Keratinocyte (primary cell): ENCODE data around the gene L1CAM. TPM values are rescaled to one million over a fixed set of nuclear protein-coding genes. Genes with fewer than 3 reads are reported as not detected.

Source experiments
- DNase-seq: peaks from one replicate; pipeline ENCODE4 v3.0.0-alpha.2; 2011; ENCODE audit warnings: low read depth, missing footprints, low spot score
- FAIRE-seq: peaks from 2 replicates; lab custom pipeline; 2011; peaks lifted over from hg19 to GRCh38; lab: Jason Lieb, UNC
- H2AFZ ChIP-seq: 2 replicates; pipeline ENCODE4 v1.6.0; 2012; ENCODE audit warnings: low read length, control low read depth, inconsistent platforms; ENCODE audit not compliant: control insufficient read depth
- H3K27ac ChIP-seq: 2 replicates; pipeline ENCODE4 v1.5.1; 2011; ENCODE audit warnings: low read length; ENCODE audit not compliant: control insufficient read depth, insufficient read depth
- H3K27me3 ChIP-seq: 3 replicates; pipeline ENCODE4 v1.6.0; 2011; ENCODE audit warnings: low read length; ENCODE audit not compliant: control insufficient read depth, insufficient read depth; ENCODE audit errors: extremely low read depth
- H3K36me3 ChIP-seq, 2 experiments: 2 replicates in 1 of 2; 3 replicates in 1 of 2; pipeline ENCODE4 v1.5.1; 2011; ENCODE audit warnings: low read length in 2 of 2, mild to moderate bottlenecking in 1 of 2; ENCODE audit not compliant: control insufficient read depth in 2 of 2, insufficient read depth in 2 of 2; ENCODE audit errors: extremely low read depth in 1 of 2
- H3K4me1 ChIP-seq: 3 replicates; pipeline ENCODE4 v1.5.1; 2011; ENCODE audit warnings: low read length; ENCODE audit not compliant: control insufficient read depth, insufficient read depth; ENCODE audit errors: extremely low read depth
- H3K4me2 ChIP-seq: 3 replicates; pipeline ENCODE4 v1.6.0; 2011; ENCODE audit warnings: low read depth, low read length; ENCODE audit not compliant: control insufficient read depth, insufficient read depth; ENCODE audit errors: extremely low read depth
- H3K4me3 ChIP-seq, 3 experiments: fragments of 200-600 bp in 1 of 3; sonication (generic) in 1 of 3; 2 replicates in 2 of 3; 3 replicates in 1 of 3; pipeline ENCODE4 v1.5.1; 2011 to 2016; ENCODE audit warnings: low read length in 3 of 3, mild to moderate bottlenecking in 3 of 3, control low read depth in 2 of 3, inconsistent platforms in 1 of 3, low read depth in 1 of 3, mixed read lengths in 1 of 3, mixed run types in 1 of 3, moderate library complexity in 1 of 3; ENCODE audit not compliant: control insufficient read depth in 2 of 3, insufficient read depth in 2 of 3; ENCODE audit errors: extremely low read depth in 1 of 3
- H3K79me2 ChIP-seq: 2 replicates; pipeline ENCODE4 v1.6.0; 2012; ENCODE audit warnings: low read length; ENCODE audit not compliant: control insufficient read depth, insufficient read depth
- H3K9ac ChIP-seq: 3 replicates; pipeline ENCODE4 v1.6.0; 2011; ENCODE audit warnings: low read length; ENCODE audit not compliant: control insufficient read depth, insufficient read depth; ENCODE audit errors: extremely low read depth
- H3K9me1 ChIP-seq: 3 replicates; pipeline ENCODE4 v1.6.0; 2011; ENCODE audit warnings: low read length; ENCODE audit not compliant: control insufficient read depth, insufficient read depth; ENCODE audit errors: extremely low read depth
- H3K9me3 ChIP-seq: 2 replicates; pipeline ENCODE4 v1.5.1; 2012; ENCODE audit warnings: low read depth, low read length; ENCODE audit not compliant: control insufficient read depth
- H4K20me1 ChIP-seq: 3 replicates; pipeline ENCODE4 v1.6.0; 2011; ENCODE audit warnings: low read length; ENCODE audit not compliant: control insufficient read depth, insufficient read depth; ENCODE audit errors: extremely low read depth
- EZH2 ChIP-seq: IDR thresholded peaks from one replicate; pipeline ENCODE4 v1.6.1; 2012; ENCODE audit warnings: inconsistent platforms, mild to moderate bottlenecking, low read length, moderate library complexity
- dilution Hi-C: fragments of 300-500 bp; cut with MboI; formaldehyde crosslinking; loops from one replicate; pipeline ENCODE4 v1.7.0; 2020; ENCODE audit warnings: low sequenced_read_pairs; ENCODE audit not compliant: extremely low pct_ligation_motif_present
- polyA plus RNA-seq, 5 experiments: library from polyadenylated mRNA; depleted of rRNA in 3 of 5; stranded (reverse) in 3 of 5; stranded (forward) in 1 of 5; unstranded in 1 of 5; fragments of >200 nt; gene quantifications; 1 replicate in 1 of 5; 2 replicates in 3 of 5; 3 replicates in 1 of 5; pipeline versions ENCODE4 v1.2.1 to v1.2.3, GENCODE V29; 2011 to 2012; ENCODE audit warnings: missing spikeins in 2 of 5, low read depth in 1 of 5, low replicate concordance in 1 of 5
- TF ChIP-seq, protein P1 (sequence below), 3 experiments: IDR thresholded peaks in 1 of 3; conservative IDR thresholded peaks in 1 of 3; optimal IDR thresholded peaks in 1 of 3; 2 replicates in 2 of 3; 3 replicates in 1 of 3; pipeline versions ENCODE3 to v1.5.1; 2011; ENCODE audit warnings: low read length in 3 of 3, mild to moderate bottlenecking in 3 of 3, moderate library complexity in 2 of 3, control low read depth in 1 of 3, inconsistent platforms in 1 of 3; ENCODE audit not compliant: insufficient read depth in 2 of 3; ENCODE audit errors: extremely low read depth in 1 of 3

L1CAM gene
- polyA plus RNA-seq, 1 donor (not counting 4 experiments of a cell fraction or from before 2014, with no cell fraction given): 18.2 TPM

DNA sequence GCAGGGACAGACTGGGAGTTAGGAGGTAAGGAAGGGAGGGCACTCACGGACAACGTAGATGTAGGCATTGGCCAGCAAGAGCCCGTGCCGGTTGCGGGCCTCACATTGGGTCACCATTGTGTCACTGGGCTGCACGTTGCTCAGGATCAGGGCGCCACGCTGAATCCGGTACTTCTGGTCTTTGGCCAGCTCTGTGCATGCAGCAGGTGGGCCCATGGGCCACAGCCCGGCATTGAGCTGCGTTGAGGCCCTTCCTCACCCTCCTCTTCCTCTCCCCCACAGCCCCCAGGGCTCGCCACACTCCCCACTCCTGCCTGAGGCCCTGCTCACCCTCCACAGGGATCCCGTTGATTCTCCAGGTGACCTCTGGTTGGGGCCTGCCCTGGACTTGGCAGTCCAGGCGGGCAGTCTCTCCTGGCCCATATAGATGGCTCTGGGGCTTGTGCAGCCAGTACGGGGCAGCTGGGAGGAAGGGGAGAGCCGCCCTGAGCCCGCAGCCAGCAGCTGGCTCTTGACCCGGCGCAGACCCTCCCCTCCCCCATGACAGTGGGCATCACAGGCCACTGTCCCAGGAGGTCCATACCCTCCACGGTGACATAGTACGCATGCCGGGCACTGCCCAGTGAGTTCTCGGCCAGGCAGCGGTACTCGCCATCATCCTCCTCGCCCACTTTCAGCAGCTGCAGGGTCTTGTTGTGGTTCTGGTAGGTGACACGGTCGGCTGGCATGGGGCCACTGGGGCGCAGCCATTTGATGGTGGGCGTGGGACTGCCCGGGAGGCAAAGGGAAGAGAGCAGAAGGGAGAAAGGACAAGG, 16.3 kb downstream of the L1CAM start:
- Histone ChIP-seq H3K4me2 (no peak overlapping the region), H3K9ac (no peak overlapping the region), H3K36me3 (peaks cover 0 to 9% of the 10 kb centered on the region in 2 experiments), H3K9me1 (no peaks in the 10 kb centered on the region), H3K9me3 (no peaks in the 10 kb centered on the region), H3K27me3 (no peaks in the 10 kb centered on the region), H2AFZ (no peak overlapping the region), H3K4me1 (no peaks in the 10 kb centered on the region), H4K20me1 (no peaks in the 10 kb centered on the region), H3K4me3 (no peak overlapping the region), H3K27ac (no peak overlapping the region), H3K79me2 (no peaks in the 10 kb centered on the region)
- TF ChIP-seq, protein P1, sequence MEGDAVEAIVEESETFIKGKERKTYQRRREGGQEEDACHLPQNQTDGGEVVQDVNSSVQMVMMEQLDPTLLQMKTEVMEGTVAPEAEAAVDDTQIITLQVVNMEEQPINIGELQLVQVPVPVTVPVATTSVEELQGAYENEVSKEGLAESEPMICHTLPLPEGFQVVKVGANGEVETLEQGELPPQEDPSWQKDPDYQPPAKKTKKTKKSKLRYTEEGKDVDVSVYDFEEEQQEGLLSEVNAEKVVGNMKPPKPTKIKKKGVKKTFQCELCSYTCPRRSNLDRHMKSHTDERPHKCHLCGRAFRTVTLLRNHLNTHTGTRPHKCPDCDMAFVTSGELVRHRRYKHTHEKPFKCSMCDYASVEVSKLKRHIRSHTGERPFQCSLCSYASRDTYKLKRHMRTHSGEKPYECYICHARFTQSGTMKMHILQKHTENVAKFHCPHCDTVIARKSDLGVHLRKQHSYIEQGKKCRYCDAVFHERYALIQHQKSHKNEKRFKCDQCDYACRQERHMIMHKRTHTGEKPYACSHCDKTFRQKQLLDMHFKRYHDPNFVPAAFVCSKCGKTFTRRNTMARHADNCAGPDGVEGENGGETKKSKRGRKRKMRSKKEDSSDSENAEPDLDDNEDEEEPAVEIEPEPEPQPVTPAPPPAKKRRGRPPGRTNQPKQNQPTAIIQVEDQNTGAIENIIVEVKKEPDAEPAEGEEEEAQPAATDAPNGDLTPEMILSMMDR (optimal IDR thresholded peaks at IDR 0.05 in 1 of 3, IDR thresholded peaks at IDR 0.05 in 1 of 3, conservative IDR thresholded peaks at IDR 0.05 in 1 of 3; ENCODE audit: extremely low read depth in 1 of 3, insufficient read depth in 2 of 3, low read length in 3 of 3): no peak
- TF ChIP-seq EZH2: no peak
- FAIRE-seq: no peak
- DNase-seq: no peak
- dilution Hi-C loops: no loop called here

DNA sequence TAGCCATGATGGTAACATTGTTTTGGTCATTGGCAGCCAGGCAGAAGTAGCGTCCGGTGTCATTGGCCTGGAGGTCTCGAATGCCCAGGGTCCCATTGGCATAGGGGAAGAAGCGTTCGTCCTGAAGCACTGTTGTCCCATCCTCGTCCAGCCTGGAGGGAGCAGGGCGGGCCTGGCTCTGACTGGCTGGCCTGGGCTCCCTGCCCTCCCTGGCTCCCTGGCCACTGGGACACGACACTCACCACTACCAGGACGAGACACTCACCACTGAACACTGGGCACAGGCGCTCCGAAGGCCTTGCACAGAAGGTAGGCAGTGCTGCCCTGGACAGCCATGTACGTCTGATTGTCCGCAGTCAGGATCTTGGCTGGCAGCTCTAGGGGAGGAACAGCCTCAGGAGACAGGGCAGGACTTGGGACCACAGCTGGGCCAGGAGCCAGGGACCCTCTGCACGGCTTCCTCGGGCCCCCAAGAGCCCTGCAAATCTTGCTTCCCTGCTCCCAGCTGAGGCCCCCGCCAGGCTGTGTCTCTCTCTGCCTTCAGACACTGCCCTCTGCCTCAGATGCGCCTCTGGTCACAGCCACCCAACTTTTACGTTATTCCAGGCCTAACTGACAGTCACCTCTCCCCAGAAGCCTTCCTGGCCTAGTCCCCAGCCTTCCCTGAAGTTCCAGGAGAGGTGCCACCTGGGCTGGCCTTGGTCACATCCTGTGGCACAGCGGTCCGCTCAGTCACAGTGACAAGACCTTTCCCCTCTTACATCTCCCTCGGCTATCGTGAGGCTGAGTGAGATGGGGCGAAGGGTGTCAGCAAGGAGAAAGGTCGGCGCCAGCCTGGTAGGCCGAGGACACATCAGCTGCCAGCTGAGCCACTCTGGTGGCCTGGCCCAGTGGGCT, 17.1 kb downstream of the L1CAM start:
- TF ChIP-seq, protein P1 (optimal IDR thresholded peaks at IDR 0.05 in 1 of 3, IDR thresholded peaks at IDR 0.05 in 1 of 3, conservative IDR thresholded peaks at IDR 0.05 in 1 of 3; ENCODE audit: extremely low read depth in 1 of 3, insufficient read depth in 2 of 3, low read length in 3 of 3): no peak
- TF ChIP-seq EZH2: no peak
- Histone ChIP-seq H3K79me2 (no peaks in the 10 kb centered on the region), H3K36me3 (peaks cover 0 to 8% of the 10 kb centered on the region in 2 experiments), H3K27ac (no peak overlapping the region), H3K9ac (no peak overlapping the region), H3K4me3 (no peak overlapping the region), H3K27me3 (no peaks in the 10 kb centered on the region), H2AFZ (no peak overlapping the region), H3K9me1 (no peaks in the 10 kb centered on the region), H3K4me1 (no peaks in the 10 kb centered on the region), H3K9me3 (no peaks in the 10 kb centered on the region), H4K20me1 (no peaks in the 10 kb centered on the region), H3K4me2 (no peak overlapping the region)
- FAIRE-seq: no peak
- dilution Hi-C loops: no loop called here
- no peak for DNase-seq
